Measurements from ENCODE around the gene FUCA2.

DNA sequence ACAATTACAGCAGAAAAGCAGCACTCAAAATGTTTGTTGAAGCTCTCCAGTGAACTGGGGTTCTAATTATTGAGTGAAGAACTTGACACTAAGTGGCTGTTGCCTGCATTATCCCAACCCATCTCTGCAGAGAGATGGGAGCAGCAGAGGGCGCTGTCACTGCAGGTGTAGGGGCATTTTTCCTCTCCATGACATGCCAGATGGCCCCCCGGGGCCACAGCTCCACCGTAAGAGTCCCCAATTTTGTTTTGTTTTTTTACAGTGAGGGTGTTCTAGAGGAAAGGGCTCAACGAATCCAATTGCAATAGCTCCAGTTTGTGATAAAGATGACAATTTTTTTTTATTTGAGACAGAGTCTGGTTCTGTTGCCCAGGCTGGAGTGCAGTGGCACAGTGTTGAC lies 1.9 kb upstream of the FUCA2 start:
- TF ChIP-seq CTCF (IDR thresholded peaks at IDR 0.05 in 8 of 11, conservative IDR thresholded peaks at IDR 0.05 in 3 of 11) (peak in 8 of 11 experiments; percentile 7 to 60 (median 34)), POLR2AphosphoS5 (IDR thresholded peaks at IDR 0.05) (no peak)
